ENCODE data around the gene SAMD5.
"Not testable (repeated sequence)": the region's sequence is repeated elsewhere in the genome, so short reads cannot be mapped to it uniquely, and the experiment has no call there.

SAMD5 gene

GRCh38 chr6:147528511-147529145 lies 20.1 kb downstream of the SAMD5 start:
- DNase-seq (ENCODE audit: low read depth in 3 of 3): no peak

GRCh38 chr6:147530132-147531060 lies 21.9 kb downstream of the SAMD5 start:
- DNase-seq (ENCODE audit: low read depth in 3 of 3): no peak

- no peak for DNase-seq (ENCODE audit: low read depth in 3 of 3)
Measured at GRCh38 chr6:147531321-147531720, 22.8 kb downstream of the SAMD5 start.

- no peak for DNase-seq (ENCODE audit: low read depth in 3 of 3)
Measured at GRCh38 chr6:147534116-147534860, 25.8 kb downstream of the SAMD5 start.

- no peak for DNase-seq (ENCODE audit: low read depth in 3 of 3)
Measured at GRCh38 chr6:147538821-147539220, 30.3 kb downstream of the SAMD5 start.

DNA sequence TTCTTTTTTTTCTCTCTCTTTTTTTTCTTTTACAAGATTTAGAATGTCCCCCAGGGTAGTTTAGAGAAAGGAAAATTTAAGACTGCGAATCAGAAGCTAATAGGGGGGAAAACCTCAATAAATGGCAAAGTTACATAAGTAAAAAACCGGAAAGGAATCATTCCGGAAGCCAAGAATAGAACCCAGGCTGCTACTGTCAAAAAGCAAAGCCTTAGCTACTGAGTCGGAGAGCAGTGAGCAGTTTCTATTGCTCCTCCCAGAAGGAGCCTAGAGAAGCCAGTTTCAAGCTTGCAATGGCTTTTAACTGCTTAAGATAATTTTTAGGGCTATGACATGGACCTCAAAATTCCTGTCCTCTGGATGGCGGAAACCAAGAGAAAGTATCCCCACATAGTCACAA lies 31.6 kb downstream of the SAMD5 start:
- DNase-seq (ENCODE audit: low read depth in 3 of 3): no peak

DNA sequence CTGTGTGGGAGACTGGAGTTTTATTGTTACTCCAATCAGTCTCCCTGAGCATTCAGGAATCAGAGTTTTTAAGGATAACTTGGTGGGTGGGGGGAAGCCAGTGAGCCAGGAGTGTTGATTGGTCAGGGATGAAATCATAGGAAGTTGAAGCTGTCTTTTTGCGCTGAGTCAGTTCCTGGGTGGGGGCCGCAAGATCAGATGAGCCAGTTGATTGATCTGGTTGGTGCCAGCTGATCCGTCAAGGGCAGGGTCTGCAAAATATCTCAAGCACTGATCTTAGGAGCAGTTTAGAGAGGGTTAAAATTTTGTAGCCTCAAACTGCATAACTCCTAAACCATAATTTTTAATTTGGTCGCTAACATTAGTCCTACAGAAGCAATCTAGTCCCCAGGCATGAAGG lies 33.9 kb downstream of the SAMD5 start:
- DNase-seq (ENCODE audit: low read depth in 3 of 3): not testable (repeated sequence)

- no peak for DNase-seq (ENCODE audit: low read depth in 3 of 3)
Measured at GRCh38 chr6:147544420-147544819, 35.9 kb downstream of the SAMD5 start.

DNA sequence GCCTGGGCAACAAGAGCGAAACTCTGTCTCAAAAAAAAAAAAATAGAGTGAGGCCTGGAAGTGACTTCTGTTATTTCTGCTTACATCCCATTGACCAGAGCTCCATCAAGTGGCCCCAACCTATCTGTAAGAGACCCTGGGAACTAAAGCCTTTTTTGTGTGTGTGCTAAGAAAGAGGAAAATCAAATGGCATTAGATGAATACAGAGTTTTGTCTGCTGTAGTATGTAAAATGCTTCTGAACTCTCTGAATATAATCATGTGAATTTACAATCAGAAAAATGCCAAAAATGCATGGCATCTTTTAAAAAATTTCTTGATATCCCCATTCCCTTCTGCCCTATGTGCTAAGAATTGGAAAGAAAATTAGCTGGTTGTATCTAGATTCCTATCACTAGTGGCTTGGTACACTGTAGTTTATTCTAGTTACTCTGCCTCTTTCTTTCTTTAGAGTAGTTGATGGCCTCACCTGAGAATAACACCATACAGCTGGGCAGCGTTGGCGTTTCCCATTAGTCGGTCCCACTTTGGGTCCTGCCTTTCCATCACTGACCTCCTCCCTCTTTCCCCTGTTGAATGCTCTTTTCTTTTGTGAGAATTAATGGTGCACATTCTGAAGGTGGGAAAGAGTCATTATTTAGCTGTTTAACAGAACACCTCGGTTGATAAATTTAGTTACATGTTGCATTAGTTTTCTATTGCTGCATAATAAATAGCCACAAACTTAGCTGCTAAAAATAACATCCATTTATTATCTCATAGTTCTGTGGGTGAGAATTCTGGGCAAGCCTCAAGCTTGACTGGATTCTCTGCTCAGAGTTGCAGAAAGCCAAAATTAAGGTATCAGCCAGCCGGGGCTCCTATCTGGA lies 38.2 kb downstream of the SAMD5 start:
- DNase-seq (ENCODE audit: low read depth in 3 of 3): no peak

DNA sequence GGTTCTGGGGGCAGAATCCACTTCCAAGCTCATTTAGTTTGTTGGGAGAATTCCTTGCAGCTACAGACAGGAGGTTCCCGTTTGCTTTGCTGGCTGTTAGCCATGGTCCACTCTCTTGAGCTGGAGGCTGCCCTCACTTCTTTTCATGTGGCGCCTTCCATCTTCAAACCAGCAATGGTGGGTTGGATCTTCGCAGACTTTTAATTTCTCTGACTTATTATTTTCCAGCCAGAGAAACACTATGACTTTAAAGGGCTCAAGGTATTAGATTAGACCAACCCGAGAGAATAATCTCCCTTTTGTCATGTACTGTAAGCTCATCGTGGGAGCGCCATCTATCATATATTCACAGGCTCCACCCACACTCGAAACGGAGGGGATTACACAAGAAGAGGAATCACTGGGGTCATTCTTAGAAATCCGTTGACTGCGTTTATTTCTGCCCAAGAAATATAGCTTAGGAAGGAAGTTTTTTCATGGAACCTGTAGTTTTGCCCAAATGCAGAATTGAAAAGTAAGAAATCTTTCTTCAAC lies 38.9 kb downstream of the SAMD5 start:
- no peak for DNase-seq (ENCODE audit: low read depth in 3 of 3)

GRCh38 chr6:147548921-147549475 lies 40.5 kb downstream of the SAMD5 start:
- no peak for DNase-seq (ENCODE audit: low read depth in 3 of 3)

DNA sequence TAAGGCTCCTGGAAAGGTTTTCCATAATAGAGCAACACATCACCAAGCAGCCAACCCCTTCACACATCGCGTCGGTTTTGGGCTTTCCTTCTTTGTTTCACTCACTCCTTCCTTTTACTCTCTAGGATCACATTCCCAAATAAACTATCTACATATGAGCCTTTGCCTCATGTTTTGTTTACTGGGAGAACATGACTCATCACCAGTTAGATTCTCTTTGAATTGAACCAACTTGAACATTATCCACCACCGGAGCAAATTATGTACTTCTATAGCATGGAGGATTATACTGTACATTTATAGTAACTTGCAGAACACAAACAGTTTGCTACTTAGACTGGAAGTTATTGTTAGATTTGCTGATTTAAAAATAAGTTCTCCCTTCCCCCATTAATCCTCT lies 41.0 kb downstream of the SAMD5 start:
- DNase-seq (ENCODE audit: low read depth in 3 of 3): no peak

DNA sequence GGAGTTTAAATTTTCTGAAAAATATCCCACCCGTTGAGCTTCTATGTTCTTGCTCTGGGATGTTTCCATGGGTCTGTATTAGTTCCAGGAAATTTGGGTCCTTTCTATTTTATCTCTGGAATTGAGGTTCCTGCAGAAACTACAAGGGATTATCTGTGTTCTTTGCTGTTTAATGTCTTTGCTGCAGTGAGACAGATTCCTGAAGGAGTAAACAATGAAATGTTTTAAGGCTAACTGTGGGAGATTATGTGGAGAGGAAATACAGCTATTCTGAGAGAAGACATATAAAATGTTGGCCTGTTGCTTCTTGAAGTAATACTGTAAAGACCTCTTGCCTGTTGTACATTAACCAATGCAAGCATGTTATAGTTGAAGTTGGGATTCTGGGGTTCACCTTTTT lies 43.5 kb downstream of the SAMD5 start:
- DNase-seq (ENCODE audit: low read depth in 3 of 3): no peak

- no peak for DNase-seq (ENCODE audit: low read depth in 3 of 3)
Measured at GRCh38 chr6:147553099-147553498, 44.6 kb downstream of the SAMD5 start.

DNA sequence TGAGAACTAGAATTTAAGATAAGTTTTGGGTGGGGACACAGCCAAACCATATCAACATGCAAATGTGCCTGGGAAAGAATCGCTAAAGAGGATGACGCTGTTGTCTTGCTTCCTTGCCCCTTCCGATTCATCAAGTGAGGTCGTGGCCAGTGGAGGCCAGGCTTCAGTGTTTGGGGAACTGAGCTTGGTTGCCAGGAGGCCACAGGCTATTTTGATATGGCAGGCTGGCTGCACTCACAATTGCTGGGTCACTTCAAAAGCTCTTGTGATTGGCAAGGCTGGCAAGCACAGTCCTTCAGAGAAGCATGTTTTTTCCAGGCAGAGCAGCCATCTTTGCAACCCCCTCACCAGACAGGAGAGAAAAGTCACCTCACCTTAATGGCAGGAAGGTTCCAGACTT lies 45.8 kb downstream of the SAMD5 start:
- no peak for DNase-seq (ENCODE audit: low read depth in 3 of 3)

GRCh38 chr6:147559006-147559405 lies 50.5 kb downstream of the SAMD5 start:
- DNase-seq (ENCODE audit: low read depth in 3 of 3): no peak

- no peak for DNase-seq (ENCODE audit: low read depth in 3 of 3)
Measured at GRCh38 chr6:147560670-147561069, 52.2 kb downstream of the SAMD5 start.

- no peak for DNase-seq (ENCODE audit: low read depth in 3 of 3)
Measured at GRCh38 chr6:147561726-147562125, 53.2 kb downstream of the SAMD5 start.

GRCh38 chr6:147563472-147563871 lies 55.0 kb downstream of the SAMD5 start:
- no peak for DNase-seq (ENCODE audit: low read depth in 3 of 3)

DNA sequence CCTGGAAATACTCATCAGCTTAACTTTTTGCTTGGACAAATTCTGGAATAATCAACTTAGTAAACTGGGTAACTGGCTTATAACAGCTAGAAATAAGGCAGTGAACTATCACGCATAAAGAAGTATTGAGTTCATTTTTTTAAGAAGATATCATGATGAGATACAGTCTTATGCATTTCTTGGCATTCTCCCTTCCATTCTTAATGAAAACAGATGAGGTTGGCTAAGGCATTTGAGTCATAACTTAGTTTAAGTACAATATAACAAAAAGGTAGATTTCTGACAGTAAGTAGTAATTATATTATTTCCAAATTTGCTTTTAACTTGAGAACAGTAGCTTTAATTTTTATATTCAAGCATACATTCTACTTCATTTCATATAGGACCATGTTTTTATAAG lies 56.1 kb downstream of the SAMD5 start:
- DNase-seq (ENCODE audit: low read depth in 3 of 3): no peak

Measured in stimulated activated CD4-positive, alpha-beta T cell treated with anti-CD3 and anti-CD28 coated beads, TNF-alpha, amount 100 ng/mL, for 24 hours (primary cell).